Measurements from ENCODE around the gene SELENOO.

Gene SELENOO

DNA sequence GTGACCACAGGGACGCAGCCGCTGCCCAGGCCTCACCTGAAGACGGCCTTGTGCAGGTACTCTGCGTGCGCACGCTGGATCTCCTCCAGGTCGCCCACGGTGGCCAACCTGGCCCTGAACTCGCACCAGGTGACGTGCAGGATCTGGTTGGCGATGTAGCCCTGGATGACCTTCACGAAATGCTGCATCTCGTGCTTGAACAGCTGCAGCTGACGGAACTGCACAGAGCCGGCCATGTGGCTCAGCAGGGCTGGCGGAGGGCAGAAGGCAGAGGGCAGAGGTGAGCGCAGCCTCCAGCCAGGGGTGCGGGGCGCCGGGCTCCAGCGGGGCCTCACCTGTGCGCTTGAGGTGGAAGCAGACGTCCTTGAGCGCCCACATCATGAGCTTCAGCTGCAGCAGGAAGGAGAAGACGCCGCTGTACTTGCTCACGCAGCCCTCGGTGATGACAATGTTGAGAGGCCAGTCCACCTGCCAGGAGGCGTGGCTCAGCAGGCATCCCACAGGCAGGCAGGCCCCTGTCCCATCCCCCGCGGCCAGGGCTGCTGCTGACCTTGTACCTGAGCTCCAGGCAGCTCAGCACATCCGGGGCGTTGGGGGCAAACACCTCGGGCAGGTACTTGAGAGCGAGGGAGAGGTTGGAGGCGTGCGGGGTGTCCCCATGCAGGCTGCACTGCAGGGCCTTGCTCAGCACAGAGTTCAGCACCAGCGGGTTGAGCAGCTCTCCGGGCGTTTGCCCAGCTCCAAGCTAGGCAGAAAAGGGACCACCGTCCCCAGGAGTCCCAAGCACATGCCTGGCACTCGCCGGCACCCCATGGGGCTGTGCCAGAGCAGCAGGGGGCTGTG is 17.6 kb downstream of the SELENOO start:
- DNase-seq, result no peak

DNA sequence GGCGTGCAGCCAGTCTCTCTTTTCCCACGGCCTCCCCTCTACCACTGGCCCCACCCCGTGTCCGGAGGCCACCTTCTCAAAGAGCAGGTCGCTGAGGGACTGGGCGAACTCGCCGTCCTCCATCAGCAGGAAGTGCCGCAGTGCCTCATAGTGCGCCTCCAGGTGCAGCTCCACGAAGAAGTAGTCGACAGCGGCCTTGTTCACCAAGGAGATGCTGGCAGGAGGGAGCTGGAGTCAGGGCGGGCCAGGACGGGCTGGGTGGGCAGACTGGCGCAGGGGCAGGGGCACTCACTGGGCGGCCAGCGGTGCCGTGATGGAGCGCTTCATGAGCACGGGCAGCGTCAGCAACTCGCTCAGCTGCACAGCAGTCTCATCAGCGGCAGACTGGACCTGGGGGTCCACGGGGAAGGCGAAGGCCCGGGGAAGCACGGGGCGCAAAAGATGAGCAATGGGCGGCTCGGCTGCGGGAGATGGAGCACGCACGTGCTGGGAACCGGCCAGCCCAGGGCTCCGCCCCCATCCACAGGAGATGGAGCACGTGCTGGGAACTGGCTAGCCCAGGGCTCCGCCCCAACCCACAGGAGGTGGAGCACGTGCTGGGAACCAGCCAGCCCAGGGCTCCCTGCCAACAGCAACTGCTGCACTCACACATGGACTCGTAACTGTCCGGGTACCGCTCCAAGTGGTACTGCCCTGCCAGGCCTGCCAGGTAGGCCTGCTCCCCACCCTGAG is 18.4 kb downstream of the SELENOO start:
- DNase-seq, result peak; percentile 91

DNA sequence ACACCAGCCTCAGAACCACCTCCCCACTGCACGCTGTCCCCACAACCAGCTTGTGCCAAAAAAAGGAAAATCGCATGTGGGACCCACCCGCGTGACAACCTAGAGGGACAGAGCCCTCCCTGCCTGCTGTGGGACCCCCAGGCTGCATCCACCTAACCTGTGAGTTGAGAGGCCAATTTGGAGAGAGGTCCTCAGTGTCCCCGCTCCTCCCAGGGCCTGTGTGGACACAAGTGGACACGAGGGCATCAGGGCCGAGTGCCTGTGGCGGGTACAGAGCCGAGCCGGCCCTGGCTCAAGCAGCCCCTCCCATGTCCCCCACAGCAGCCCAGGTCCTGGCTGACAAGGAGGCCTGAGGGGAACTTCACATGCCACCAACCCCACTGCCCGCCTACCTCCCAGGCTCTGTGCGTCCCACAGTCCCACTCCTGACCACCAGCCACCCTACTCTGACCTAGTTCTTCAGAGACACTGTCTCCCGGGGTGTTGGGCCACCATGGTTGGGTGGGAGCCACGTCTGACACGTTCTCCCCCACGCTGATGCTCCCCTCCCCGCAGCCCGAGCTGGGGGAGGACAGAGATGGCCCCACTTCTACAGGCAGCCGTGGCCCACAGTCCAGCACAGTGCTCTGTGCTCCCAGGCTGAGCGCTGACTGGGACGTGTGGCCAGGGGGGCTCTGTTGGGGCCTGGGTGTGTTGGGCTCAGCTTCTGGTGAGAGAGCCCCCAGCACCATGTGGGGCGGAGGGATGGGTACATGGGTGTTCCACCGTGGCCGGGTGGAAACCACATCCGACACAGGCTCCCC is 19.2 kb downstream of the SELENOO start:
- DNase-seq, result no peak

DNA sequence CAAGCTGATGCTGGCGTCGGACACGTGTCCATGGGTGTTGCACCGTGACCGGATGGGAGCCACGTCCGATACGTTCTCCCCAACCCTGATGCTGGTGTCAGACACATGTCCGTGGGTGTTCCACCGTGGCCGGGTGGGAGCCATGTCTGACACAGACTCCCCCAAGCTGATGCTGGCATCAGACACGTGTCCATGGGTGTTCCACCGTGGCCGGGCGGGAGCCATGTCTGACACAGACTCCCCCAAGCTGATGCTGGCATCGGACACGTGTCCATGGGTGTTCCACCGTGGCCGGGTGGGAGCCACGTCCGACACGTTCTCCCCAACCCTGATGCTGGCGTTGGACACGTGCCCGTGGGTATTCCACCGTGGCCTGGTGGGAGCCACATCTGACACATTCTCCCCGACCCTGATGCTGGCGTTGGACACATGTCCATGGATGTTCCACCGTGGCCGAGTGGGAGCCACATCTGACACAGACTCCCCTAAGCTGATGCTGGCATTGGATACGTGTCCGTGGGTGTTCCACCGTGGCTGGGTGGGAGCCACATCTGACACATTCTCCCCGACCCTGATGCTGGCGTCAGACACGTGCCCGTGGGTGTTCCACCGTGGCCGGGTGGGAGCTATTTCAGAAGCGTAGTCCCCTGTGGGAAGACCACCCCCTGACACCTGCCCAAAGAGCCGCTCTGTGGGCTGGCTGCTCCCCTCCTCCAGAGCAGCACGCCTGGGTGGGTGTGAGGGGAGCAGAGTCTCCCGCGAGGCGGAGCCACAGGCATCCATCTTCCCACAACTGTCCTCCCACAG is 20.0 kb downstream of the SELENOO start:
- no peak for DNase-seq

DNA sequence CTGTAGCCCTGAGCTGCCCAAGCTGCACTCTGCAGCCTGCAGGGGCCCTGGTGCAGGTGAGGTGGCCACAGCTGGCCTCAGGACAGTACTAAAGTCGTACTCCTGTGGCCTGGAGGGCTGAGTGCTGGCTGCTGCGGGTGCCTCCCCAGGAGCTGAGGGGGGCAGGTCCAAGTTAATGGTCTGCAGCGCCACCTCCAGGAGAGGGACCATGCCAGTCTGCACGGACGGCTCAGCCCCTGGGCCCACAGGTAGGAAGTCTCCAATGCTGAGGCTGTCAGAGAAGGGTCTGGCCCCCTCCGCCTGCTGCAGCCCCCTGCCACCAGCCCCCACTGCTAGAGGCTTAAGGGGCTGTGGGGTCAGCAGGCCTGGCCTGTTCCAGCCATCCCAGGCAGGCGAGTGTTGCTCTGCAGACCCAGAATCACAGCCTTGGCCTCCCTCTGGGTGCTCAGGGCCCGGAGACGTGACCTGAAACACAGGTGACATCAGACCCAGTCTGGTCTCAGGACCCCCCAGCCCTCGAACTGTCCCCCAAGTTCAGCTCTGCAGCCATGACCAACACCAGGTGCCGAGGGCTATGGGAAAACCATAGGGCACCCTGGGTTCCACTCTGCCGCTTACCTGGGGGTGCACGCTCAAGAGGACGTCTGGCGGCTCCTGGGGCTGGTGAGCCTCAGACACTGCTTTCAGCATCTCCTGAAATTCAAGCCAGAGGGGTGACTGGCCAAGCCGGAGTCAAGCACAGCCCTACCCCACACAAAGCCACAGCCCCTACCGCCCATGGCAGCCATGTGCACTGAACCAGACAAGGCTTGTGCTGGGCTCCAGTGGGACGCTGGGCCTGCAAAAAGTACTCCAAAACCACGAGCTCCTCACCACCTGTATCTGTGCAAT is 20.8 kb downstream of the SELENOO start:
- DNase-seq, result no peak

DNA sequence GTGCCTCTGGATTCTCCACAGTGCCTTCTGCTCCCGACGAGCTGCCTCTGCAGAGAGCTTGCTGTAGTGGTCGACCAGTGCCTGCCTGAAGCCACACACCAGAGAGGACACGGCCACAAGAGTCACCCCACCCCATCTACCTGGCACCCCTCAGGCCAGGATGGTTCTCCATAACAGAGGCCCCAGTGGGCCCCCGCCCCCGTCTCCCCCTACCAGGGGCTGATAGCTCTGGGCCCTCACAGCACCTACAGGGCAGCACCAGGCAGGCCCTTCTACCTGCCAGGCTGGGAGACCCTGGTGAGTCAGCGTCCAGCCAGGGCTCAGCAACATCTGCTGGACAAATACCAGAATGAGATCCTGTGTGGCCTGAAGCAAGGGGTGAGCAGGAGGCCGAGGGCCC is 21.7 kb downstream of the SELENOO start:
- no peak for DNase-seq

DNA sequence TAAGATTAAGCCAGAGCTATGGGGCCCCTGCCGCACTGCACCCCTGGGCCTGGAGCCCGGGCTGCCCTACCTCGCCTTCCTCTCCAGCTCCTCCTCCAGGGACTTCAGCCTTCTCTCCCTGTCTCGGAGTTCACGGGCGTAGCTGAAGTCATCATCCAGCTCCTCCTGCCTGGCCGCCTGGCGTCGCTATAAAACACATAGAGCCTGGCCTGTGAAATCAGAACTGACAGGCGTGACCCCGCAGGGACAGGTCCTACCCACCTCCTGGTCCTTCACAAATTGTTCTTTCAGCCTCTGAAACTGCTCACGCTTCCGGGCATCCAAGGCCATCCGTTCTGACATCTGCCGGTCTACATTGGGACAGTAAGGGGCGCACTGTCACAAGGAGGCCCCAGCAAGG is 23.3 kb downstream of the SELENOO start:
- no peak for DNase-seq

DNA sequence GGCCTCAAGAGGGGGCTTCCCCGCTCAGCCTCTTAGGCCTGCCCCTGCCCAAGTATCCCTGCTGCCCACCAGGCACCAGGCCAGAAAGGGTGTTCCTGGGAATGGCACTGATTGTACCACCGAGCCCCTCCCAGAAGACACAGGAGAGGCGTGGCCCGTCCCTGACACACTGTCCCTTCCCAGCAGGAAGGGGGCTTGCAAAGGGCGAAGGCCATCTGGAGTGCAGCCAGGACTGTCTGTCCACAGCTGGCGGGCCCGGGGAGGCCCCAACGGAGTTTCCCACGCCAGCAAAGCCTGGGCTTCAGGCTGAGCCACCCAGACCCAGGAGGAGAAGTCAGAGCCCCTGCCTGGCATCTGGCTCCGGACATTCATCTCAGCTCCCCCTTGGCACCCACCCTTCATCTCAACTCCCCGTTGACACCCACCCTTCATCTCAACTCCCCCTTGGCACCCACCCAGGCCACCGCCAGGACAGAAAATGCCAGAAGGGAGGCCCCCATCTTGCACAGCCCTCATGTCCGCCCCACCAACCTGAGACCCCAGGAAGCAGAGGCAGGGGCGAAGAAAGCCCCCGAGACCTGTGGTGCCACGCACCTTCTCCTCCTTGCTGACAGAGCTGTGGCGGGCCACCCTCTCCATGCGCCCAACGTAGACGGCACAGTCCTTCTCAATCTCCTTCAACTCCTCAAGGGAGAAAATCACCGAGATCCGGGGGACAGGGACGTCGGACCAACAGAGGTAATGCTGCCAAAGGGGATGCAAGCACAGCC is 24.6 kb downstream of the SELENOO start:
- DNase-seq, result no peak

DNA sequence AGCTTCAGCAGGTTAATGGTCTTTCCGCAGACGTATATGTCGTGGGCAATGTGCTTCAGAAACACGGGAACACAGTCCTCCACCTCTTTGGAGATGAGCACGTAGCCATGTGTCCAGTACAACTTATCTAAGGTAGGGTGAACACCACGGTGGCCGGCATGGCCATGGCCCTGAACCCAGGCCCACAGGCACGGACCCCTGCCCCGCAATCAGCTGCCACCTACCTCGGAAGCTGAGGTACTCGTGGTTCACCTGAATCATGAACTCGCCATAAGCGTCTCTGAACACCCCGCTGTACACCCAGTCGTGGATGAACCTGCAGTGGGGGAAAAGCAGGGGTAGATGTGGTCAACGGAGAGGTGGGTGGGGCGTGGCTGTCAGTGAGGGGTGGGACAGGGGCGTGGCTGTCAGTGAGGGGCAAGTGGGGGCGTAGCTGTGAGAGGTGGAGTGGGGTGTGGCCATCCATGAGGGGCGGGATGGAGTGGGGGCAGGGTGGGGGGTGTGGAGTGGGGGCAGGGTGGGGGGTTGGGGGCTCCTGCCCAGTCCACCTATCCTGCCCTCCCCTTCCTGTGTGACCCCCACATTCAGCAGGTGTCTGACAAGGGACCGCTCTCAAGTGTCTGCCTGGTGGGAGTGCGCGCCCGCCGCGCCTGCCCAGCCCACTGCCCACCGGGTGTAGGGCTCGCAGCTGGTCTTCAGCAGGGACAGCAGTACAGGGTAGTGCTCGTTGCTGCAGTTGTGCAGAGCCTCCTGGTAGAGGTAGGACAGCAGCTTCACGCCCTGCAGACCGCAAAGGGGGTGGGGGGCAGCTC is 25.5 kb downstream of the SELENOO start:
- DNase-seq, result no peak

DNA sequence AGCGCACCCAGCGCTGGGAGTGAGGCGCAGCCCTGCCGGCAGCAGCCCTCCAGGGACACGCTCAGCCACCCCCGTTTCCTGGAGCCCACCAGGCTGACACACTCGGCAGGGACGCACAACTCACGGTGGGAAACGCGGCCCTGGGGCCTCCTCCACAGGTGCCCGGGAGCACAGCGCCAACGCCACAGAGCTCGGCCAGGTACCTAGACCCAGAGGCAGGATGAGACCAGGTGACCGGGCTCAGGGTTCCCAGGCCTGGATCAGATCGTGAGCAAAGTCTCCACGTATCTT is 26.0 kb downstream of the SELENOO start:
- no peak for DNase-seq

DNA sequence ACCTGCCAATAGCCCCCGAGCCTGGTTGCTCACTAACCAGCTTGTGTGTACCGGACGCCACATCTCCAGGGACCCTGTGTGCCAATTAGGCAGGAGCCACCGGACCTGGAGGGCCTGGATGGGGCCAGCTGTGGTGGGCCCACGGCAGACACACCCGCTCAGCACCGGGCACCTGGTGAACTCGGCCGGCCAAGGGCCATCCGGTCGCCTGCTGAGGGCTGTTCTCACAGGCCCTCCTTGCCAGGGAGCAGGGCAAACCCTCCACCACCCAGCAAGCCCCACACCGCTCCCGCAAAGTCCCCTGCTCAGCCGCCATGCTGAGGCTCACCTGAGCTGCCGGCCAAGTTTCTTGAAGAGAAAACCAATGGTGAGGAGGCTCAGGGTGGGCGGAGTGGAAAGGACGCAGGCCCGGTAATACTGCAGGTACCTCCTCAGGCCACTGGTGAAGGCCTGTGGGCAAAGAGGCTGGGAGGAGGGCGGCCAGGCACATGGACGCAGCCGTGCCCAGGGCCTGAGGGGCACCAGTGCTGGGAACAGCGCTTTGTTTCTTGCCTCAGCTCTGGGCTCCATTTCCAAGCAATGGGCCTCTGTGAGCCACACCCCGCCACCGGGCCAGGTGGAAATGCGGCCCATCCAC is 26.9 kb downstream of the SELENOO start:
- no peak for DNase-seq

DNA sequence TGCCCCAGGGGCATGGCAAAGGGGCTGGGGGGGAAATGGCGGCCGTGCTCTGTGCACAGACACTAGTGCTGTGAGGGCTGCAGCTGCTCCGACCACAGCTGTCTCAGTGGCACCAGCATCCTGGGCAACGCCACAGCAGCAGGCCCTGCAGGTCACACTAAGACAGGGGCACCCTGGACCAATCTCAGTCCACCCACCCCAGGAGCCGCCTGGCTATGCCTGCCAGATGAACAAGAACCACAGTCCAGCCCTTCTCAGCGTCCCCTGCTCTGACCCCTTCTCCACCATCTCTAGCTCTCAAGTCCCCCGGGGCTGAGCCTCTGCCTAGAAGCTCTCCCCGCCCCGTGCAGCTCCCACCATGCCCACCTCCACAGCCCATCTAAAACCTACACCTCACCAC is 27.6 kb downstream of the SELENOO start:
- DNase-seq, result no peak

DNA sequence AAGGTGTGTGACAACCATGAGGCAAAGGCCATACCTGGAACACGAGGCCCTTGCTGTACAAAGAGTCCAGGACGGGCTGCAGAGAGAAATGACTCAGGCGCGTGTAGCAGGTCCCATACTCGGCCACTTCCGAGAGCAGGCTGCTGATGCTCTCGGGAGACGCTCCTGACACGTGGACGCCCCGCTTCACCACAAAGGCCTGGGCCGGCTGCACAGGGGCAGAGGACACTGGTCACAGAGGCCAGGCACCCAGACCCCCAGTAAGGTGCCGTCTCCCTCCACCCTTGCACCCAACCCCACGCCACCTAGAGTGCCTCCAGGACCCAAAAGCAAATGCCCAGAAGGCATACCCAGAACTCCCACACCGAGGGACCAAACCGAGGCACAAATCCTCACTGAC is 28.6 kb downstream of the SELENOO start:
- DNase-seq, result no peak

DNA sequence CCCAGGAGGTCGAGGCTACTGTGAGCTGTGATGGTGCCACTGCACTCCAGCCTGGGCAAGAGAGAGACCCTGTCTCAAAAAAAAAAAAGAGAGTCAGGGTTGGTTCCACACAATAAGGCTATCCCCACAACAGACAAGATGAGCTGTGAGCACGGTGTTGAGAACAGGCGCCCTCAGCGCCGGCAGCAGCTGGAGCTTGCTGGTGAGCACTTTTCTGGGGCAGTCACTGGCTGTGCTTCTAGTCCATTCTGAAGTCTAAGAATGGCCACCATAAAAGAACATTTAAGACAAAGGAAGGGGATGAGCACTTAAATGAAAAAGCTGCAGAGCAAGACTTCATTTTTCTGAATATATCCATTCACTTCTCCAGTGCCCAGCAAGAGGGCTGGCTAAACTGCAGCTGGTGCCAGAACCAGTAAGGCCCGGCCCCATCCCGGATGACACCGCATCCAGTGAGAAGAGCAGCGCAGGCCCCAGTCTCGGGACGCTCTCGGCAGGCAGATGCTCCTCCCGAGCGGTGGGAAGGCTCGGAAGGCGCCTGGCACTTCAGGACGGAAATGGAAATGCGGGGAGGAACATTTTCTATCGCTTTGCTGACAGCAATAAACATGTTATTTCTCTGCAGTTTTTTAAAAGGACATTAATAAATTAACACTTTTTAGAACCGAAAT is 31.8 kb downstream of the SELENOO start:
- no peak for DNase-seq

DNA sequence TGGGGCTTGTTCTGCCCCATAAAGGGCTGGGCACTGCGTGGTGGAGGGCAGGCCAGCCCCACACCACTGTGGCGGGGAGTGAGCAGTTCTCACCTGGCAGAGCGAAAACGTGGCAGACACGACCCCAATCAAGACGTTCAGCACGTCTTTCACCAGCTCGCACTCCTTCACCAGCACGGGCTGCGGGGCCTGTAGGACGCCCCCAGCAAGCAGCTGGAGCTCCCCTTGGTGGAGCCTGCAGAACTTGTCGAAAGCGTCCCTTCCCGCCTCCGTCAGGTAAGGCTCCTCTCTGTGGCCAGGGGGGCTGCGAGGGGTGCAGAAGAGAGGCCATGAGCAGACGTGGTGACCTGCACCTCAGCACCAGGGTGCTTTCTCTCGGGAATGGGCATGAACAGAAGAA is 32.4 kb downstream of the SELENOO start:
- no peak for DNase-seq

DNA sequence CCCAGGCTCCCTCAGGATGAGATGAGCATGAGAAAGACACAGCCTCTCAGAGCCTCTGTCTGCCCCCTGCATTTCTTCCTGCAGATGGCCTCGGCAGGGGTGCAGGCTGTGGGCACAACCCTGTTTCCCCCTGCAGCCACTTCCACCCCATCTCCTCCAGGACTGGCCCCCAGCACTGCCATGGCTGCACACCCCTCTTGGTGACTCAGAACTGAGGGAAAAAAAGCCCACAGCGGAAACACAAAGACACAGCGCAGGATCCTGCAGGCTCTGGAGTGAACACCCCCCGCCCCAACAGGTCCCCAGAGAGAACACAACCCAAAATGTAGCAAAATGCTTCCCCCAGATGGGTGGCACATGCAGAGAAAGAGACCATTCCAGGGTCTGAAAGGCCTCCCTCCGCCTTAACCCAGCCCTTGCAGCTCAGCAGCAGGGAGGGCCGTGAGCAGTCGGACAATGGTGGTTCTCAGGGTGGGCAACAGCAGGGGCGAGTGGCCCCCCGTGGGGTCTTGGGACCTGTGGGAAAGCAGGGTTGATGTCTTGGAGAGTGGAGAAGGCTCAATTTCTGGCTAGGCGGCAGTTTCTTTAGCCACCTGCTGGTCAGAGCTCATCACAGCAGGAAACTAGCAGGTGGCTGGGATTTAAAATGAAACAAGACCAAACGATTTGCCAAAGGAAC is 36.1 kb downstream of the SELENOO start:
- DNase-seq, result peak; percentile 60

DNA sequence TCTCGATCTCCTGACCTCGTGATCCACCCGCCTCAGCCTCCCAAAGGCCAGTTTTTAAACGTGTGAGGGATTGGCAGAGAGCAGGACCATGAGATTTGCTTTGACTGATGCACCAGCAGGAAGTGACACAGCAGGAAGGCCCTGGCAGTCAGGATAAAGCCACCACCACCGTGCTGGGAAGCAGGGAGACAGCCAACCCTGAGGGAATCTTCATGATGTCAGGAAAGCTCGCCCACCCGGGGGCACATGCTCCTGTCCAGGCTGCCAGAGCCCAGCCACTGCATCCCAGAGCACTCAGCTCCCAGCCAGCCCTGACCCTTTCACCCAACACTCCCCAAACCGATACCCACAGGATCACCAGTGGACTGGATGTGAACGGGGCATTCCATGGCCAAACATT is 37.9 kb downstream of the SELENOO start:
- DNase-seq, result no peak

DNA sequence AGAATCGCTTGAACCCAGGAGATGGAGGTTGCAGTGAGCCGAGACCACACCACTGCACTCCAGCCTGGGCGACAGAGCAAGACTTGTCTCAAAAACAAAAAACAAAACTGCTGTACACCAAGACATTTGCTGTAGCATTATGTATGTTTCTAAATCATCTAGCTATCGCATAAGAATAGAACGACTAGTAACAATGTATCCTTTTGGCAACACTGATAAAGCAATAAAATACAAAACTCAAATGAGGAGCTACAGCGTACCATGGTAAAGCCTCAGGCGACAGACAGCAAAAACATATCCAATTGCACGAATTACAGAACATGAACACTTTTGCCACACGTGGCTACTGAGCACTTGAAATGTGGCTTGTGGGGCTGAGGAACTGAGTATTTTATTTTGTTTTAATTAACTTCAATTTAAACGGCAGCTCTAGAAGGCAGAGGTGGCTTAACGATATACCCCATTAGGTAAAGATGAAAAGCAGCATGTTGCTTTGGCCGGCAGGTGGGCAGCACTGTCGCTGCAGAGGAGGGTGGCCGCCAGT is 41.7 kb downstream of the SELENOO start:
- DNase-seq, result no peak

Data from hematopoietic multipotent progenitor cell treated with erythropoietin and hydrocortisone succinate and interleukin-3 and kit ligand, for 4 days (in vitro differentiated cells).